Central memory CD4-positive, alpha-beta T cell (primary cell): ENCODE measurements around the gene CDK5RAP1.

ENCODE experiments used
- DNase-seq: peaks from one replicate; pipeline ENCODE4 v3.0.0; 2022

The CDK5RAP1 gene

DNA sequence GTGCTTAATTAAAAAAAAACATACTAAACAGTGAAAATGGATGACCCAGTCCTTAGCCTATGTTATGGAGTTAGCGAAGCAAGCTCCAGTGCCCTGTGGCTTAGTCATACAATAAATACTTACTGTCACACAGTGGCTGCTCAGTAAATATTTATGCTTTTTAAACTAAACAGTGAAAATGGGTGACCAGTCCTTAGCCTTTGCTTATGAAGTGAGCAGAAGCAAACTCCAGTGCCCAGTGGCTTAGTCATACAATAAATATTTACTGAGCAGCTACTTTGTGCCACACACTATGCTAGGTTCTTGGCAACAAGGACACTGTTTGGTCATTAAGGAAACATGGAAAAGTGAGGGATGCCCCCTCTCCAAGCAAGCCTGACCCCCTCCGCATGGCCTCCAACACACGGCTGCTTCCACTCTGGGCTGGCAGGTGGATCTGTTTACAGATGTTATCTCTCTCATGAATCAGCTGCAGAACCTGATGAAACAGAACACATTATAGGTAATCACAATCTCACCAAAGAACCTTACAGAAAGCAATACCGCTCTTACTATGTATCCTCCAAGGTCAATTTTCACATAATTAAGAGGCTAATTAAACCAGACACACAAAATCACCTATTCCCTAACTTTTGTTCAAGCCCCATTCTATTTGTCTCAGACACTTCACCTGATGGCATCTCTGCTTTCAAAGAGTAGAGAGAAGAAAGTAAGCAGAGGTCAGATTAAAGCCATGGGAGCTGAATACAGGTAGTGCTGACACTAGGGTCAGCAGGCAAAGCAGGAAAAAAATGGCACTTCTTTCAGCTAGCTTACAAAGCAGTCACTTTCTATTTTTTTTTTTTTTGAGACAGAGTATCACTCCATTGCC, 27.3 kb downstream of the CDK5RAP1 start:
- DNase-seq = no peak

DNA sequence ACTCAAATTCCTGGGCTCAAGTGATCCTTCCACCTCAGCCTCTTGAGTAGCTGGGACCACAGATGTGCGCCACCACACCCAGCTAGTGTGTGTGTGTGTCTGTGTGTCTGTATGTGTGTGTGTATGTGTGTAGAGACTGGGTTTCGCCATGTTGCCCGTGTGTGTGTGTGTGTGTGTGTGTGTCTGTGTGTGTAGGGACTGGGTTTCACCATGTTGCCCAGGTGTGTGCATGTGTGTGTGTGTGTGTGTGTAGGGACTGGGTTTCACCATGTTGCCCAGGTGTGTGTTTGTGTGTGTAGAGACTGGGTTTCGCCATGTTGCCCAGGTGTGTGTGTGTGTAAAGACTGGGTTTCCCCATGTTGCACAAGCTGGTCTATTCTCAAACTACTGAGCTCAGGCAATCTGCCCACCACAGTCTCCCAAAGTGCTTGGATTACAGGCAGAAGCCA, 28.3 kb downstream of the CDK5RAP1 start:
- DNase-seq = no peak

DNA sequence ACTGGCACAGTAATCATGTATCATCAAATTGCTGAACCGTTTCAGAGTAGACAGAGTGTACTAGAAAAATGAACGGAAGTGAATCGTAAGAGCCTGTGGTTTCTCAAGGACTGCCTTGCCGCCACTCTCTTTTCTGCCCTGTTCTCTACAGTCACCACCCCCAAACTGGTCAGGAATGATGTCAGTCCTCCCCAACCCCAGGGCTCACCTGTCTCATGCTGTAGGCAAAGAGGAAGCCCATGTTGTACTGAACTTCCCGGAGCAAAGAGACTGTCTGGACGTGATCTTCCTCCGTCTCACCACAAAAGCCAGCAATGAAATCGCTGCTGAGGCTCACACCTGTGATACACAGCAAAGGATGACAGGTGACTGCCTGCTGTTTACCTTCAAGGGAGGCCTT, 31.0 kb downstream of the CDK5RAP1 start:
- peak; percentile 94 for DNase-seq

DNA sequence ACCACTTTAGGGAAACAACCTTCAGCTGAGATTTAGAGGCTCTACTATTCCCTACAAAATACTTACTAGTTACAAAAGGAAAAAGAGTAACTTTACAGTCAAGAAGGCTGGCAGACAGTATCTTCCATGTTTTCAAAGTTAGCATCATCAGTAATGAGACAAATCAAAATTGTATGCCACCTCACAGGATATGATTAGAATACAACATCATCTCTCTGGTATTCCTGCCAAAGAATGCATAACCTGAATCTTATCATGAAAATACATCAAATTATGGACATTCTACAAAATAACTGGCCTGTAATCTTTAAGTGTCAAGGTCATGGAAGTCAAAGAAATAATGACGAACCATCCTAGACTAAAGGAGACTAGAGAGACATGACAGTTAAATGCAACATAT, 38.4 kb downstream of the CDK5RAP1 start:
- no peak for DNase-seq

DNA sequence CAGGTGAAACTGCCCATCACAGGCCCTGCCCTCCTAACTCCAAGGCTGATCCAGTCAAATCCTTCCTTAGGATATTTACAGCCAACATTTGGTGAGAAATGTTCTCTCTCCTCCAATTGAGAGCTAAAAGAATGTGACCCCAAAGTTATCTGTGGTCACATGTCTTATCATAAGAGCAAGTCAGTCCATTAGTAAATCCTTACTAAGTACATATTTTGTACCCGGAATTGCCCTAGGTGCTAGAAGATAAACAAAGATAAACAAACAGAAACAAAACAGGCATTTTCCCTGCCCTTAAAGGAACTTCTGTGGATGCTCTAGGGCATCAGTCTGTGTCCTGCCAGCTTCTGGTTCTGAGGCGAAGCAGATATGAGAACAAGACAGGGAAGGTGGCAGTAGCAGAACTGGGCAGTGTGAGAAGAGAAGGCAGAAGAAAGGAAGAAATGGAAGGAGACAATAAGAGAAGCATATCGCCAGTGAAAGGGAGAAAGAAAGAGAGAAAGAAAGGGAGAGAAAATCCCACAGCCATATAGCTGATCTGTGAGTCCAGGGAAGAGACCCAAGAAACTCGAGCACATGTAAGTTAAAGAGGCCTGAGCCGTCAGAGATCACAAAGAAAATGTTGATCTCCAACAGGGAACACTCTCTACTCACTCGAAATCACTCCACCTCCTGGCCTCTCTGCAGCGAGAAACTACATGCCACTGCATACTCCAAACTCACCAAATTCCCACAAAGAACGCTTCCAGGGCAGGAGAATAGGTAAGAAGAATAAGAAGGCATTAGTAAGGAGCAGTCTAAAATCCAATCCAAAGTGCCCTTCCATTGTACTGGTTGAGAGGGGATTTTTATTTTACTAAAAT, 41.7 kb downstream of the CDK5RAP1 start:
- no peak for DNase-seq

DNA sequence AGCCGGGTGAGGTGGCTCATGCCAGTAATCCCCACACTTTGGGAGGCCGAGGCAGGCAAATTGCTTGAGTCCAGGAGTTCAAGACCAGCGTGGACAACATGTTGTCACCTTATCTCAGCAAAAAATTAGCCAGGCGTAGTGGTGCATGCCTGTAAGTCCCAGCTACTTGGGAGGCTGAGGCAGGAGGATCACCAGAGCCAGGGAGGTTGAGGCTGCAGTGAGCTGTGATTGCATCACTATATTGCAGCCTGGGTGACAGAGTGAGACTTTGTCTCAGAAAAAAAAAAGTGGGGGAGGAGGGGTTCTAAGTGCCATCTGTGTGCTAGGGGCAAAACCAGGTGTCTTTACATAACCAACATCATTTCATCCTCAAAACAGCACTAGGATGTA, 48.3 kb downstream of the CDK5RAP1 start:
- no peak for DNase-seq

DNA sequence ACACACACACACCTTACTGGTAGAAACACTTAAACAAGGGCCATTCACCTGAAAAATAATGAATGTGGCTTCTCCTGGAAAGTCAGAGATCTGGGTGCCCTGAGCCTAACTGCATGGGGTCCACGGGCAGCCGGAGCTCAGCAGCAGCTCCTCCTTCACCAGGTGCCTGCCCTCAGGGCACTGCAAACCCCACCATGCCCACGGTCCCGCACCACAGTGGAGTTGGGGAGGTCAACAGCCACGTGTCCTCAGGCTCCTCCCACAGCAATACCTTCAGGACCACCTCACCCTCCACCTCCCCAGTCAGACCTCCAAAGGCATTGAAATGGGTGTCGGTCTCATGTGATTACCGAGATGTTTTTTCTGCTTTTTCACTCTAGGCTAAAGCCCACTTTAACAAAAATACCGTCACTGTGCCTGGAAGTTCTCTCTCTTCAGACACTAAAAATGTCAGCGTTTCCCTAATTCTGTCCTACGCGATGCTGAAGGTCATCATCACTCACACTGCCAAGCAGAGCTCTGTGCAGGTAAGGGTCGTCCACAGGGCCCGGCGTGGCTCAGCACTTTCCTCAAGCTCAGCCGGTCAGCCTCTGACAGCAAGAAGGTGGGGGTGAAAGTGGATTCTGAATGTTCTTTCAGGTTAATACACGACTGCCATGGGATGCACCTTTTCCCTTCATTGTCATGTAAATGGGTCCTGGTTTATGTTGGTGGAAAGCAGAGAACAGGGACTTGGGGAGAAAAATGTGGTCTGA, 48.9 kb downstream of the CDK5RAP1 start:
- no peak for DNase-seq

DNA sequence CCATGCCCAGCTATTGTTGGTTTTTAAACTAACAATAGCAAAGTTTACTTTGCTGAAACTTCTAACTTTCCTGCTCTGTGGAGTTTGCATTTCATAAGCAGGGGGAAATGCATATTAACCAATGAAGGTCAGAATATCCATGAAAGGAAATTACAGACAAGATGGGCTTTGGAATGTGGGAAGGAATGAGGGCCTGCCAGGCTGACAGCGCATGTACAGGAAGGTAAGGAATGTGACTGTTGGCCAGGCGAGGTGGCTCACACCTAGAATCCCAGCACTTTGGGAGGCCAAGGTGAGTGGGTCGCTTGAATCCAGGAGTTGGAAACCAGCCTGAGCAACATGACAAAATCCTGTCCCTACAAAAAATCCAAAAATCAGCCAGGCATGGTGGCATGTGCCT, 49.6 kb downstream of the CDK5RAP1 start:
- no peak for DNase-seq

DNA sequence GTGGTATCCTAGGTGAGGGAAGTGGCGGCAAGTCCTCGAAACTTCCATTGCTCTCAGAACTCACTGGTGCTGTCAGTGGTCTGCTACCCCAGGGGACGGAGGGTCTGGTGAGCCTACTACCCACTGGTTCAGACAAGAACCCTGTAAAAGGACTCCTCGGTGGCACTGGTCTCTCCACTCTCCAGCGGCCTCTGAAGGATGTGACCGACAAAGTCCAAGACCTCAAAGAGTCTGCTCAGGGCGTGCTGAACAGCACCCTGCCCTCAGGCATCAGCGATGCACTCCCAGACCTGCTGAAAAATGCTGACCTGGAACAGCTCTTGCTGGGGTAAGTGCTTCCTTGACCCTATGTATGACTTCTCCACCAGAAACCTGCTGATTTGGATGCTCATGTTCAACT, 51.8 kb downstream of the CDK5RAP1 start:
- no peak for DNase-seq

DNA sequence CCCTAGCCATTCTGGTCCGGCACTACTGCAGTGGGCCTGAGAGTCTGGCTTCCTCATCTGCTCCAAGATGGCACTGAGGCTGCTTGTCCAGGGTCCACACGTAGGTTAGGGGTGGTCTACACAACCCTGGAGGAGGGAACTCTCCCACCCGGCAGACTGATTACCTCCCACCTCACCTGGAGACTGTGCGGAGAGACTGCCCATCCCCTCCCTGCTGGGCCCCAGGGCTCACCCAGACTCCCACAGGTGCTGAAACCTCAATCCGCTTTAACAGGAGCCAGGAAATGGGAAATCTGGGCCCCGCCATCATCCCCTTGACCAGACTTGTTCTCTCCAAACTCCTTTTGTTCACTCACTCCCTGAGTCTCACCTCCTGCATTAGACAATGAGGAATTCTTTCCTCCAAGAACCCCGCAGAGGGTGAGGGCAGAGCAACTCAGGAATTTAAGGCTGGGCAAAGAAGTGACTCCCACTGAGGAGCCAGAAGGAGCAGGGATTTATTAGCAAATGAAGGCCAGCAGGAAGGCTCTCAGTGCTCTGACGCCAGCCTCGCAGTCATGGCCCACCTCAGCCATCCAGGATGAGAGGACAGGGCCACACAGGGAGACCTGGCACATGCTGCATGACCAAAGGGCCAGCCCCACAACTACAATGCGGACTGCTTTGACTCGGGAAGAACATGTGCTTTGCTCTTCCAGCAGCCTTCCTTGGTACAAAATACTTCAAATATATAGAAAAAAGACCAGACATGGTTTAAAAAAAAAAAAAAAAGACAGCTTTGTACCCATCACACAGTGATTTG, 53.0 kb downstream of the CDK5RAP1 start:
- DNase-seq = no peak

DNA sequence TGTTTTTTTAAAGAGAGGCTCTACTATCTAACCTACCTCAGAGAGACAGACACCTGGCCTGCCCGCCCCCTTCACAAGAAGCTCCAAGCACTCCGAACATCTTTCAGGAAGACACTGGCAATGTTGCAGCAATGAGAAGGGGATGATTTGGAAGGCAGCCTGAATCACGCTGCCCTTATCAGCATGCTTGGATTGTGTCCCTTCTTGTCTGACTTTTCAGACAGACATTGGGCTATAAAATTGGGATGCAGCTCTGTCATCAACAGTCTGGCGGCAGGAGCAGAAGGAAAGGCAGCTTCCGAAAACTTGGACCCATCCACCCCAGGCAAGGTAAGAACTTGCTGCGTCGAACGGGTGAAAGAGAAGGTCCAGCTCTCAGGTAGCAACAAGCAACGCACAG, 56.0 kb downstream of the CDK5RAP1 start:
- DNase-seq = no peak

DNA sequence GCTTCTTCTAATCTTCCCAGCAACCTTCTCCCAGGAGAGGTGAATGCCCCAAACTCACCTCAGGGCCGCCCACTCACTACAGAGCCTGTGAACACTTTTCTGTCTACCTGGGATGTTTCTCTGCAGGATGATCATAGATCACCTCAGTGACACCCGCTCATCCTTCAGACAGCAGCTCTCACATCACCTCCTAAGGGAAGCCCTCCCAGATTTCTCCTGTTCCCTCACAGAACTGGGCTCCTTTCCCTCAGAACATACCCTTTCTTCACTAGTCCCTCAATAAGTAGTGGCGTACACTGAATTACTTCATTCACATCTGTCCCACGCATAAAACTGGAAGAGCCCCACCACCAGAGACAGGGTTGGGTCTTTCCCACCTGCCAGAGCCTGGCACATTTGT, 57.8 kb downstream of the CDK5RAP1 start:
- no peak for DNase-seq

DNA sequence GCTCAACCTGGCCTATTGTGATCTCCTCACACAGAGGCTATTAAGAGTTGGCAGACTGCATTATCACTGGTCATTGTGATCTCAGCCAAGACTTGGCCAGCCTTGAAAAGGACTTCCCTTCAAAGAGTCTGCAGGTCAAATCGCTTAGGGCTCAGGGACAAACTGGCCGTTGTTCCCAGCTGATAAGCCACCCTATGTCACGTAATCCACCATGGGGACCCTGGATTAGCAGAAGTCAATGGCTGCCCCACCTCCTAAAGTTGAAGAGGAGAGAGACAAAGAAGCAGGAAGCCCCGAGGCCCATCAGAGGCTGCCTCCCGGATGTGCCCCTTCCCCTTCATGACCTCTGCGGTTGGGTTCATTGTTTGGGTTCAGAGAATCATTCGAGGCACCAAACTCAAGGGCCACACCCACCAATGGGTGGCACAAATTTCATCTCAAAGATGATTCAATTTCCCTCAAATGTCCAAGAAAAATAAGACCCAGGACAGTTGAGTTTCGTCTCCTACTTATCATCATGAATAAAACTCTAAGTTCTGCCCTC, 61.7 kb downstream of the CDK5RAP1 start:
- DNase-seq = no peak

DNA sequence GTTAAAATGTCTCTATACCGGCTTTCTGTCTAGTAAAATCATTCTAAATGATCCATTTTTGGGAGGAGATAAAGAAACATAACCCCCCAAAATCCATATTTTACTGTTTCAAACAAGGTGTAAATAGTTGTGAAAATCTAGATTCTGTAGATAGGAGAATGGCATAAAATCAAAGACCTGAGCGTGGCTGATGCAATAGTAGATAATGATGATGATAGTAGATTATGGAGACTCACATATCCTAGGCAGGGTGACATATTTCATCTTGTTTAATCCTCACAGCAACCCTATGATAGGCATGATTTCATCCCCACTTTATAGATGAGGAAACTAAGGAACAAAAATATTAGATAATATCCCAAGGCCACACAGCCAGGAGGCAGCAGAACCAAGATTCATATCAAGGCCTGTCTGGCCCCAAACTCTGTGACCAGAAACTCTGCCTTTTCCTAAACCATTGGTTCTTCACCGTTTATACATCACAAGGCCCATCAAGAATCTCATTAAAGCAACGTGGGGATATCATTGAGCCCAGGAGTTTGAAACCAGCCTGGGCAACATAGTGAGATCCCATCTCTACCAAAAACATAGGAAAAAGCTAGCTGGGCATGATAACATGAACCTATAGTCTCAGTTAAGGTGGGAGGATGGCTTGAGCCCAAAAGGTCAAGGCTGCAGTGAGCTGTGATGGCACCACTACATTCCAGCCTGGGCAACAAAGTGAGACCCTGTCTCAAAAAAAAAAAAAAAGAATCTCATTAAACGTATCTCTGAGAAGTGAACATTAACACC, 62.7 kb downstream of the CDK5RAP1 start:
- no peak for DNase-seq

DNA sequence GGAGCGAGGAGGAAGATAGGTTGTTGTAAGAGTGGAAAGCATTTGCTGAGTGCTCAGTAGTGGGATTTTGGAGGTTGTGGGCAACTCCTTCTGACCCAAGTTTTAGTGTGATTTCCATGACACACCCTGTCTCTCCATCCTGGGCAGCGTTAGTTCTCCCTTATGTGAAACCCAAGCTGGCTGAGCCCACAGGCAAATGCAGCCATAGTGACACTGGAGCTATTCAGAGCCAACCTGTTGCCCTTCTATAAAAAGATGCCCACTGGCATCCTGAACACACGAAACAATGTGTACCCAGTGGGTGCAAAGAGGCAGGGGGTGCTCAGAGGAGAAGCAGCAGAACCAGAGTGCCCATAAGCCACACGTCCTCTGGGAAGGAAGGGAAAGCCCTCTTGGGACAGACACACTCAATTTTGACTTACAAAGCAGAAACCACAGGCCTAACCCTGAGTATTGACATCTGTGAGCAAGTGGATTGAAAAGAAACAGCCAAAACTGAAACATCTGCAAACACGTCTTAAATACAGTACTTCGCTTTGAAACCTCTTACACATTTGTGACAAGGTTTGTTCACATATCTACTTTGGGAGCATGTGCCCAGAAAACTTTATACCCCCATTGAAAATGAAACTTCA, 63.7 kb downstream of the CDK5RAP1 start:
- no peak for DNase-seq

DNA sequence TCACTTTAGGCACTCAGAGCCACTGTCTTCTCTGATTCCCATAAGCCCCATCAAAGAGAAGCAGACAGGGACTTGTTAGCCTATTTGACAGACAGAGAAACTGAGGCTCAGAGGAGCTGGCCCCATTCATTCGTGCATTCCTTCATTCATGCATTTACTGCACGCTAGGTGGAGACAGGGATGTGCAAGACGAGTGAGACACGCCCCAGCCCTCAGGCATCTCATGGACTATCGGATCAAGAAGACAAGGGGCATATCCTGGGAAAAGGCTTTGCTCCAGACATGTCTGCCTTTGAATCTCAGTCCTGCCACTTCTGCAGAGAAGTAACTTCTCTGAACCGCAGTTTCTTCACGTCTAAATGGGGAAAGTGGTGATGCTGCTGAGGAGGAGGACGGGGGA, 64.2 kb downstream of the CDK5RAP1 start:
- DNase-seq = no peak

DNA sequence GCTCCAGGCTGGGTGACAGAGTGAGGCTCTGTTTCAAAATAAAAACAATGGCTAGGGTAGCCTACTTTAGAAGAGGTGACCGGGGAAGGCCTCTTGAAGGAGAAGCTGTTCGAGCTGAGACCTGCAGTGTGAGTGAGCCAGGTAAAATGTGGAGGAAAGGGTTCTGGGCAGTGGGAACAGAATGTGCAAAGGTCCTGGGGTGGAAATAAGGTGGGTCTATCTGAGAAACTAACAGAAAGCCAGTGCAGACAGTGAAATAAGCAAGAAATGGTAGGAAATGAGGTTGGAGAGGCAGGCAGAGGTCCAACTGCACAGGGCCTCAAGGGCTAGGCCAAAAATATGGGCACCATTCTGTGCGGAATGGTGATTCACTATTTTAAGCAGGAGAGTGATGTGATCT, 64.9 kb downstream of the CDK5RAP1 start:
- DNase-seq = no peak

DNA sequence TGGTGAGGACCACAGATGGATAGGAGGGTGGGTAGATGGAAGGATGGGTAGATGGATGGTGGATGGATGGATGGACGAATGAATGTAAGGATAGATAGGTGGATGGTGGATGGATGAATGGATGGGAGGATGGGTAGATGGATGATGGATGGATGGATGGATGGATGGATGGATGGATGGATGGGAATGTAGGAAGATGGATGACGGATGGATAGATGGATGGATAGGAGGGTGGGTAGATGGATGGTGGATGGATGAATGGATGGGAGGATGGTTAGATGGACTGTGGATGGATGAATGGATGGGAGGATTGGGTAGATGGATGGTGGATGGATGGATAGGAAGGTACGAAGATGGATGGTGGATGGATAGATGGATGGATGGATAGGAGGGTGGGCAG, 67.2 kb downstream of the CDK5RAP1 start:
- no peak for DNase-seq

DNA sequence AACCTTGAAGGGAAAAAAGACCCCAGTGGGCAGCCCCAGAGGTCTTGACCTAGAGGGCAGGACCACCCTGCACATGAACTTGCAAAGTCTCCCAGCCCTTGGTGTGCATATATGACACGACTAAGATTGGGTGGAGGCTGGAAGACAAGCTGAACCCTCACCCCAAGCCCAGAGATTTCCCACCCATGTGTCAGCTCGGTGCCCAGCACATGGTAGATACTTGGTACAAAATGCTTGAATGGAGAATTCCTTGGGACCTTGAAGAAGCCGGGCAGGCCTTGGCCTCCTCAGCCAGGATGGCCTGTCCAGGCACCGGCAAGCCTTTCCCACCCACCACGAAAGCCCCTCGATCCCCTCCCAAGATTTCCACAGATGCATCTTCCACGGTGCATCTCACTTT, 67.7 kb downstream of the CDK5RAP1 start:
- no peak for DNase-seq

DNA sequence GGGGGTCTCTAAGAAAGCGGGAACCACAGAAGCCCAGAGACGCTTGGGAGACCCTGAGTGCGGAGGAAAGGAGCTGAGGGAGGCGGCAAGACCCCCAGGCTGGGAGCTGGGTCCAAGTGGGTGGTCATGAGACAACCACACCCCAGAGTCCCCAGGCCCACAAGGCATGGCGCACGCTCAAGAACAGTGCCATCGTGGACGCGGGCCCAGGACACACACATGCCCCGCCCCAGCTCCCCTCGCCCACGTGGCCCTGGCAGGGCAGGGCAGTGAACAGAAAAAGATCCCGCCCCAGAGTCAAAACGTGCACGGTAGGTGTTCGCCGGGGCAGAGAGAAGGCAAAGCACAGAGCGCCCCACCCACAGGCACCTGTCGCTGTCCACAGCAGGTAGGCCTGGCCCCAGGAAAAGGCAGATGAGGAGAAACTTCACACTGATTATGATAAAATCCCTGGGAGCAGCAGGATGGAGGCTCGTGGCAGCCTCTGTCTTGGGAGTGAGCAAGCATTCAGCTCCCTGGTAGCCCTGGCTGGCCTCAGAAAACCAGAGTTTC, 68.3 kb downstream of the CDK5RAP1 start:
- no peak for DNase-seq
